IMR-90 (cell line): Measurements from ENCODE around the gene TCF25. TPM values are rescaled to one million over a fixed set of nuclear protein-coding genes. Genes with fewer than 3 reads are reported as not detected.

Source experiments
- ATAC-seq: fragments of 200-7000 bp; cut with Tn5 transposase; 2 replicates; pipeline ENCODE4 v1.9.1; 2020; ENCODE audit warnings: low read depth, mild to moderate bottlenecking, moderate library complexity
- BruUV-seq: library from RNA; stranded (reverse); fragments of 400-500 nt; replicated peaks from 2 replicates; lab custom pipeline; 2021; lab: Mats Ljungman, UMichigan
- CTCF ChIA-PET: fragments of 300-600 bp; formaldehyde crosslinking; extraction: SDS; loops from one replicate; lab custom pipeline; 2021; ENCODE audit warnings: antibody characterized with exemption; lab: Yijun Ruan, JAX
- POLR2A ChIA-PET: fragments of 300-600 bp; sonication (Branson Sonifier 250); formaldehyde crosslinking; loops from one replicate; lab custom pipeline; 2022; ENCODE audit warnings: antibody characterized with exemption; ENCODE audit not compliant: unreplicated experiment; lab: Charles Lee
- DNase-seq: peaks from one replicate; pipeline ENCODE4 v3.0.0; 2013
- H2AFZ ChIP-seq: replicated peaks from 2 replicates; pipeline ENCODE3; 2013; ENCODE audit warnings: low read length, mild to moderate bottlenecking; ENCODE audit not compliant: poor library complexity
- H2AK5ac ChIP-seq: 2 replicates; pipeline ENCODE4 v1.6.1; 2013; ENCODE audit warnings: low read depth, low read length, inconsistent platforms
- H2AK9ac ChIP-seq: replicated peaks from 2 replicates; pipeline ENCODE3; 2013; ENCODE audit warnings: mild to moderate bottlenecking, low read depth, low read length, moderate library complexity; ENCODE audit not compliant: poor library complexity
- H2BK120ac ChIP-seq: 2 replicates; pipeline ENCODE4 v1.6.1; 2013; ENCODE audit warnings: low read depth, low read length, inconsistent platforms
- H2BK15ac ChIP-seq: 3 replicates; pipeline ENCODE4 v1.6.1; 2013; ENCODE audit warnings: low read depth, low read length, inconsistent platforms
- H2BK20ac ChIP-seq: 2 replicates; pipeline ENCODE4 v1.6.1; 2013; ENCODE audit warnings: low read depth, mild to moderate bottlenecking, inconsistent platforms, low read length, moderate library complexity
- H2BK5ac ChIP-seq: 2 replicates; pipeline ENCODE4 v1.6.1; 2013; ENCODE audit warnings: mild to moderate bottlenecking, low read depth, low read length, inconsistent platforms; ENCODE audit not compliant: poor library complexity, severe bottlenecking
- H3K14ac ChIP-seq: replicated peaks from 2 replicates; pipeline ENCODE4 v1.6.1; 2013; ENCODE audit warnings: low read depth, low read length, inconsistent platforms
- H3K18ac ChIP-seq: 2 replicates; pipeline ENCODE4 v1.6.1; 2013; ENCODE audit warnings: low read depth, low read length, control low read depth
- H3K23ac ChIP-seq: 2 replicates; pipeline ENCODE4 v1.6.1; 2013; ENCODE audit warnings: low read depth, low read length, inconsistent platforms
- H3K27ac ChIP-seq: 2 replicates; pipeline ENCODE4 v1.5.1; 2013; ENCODE audit warnings: mild to moderate bottlenecking, control low read depth, low read length; ENCODE audit not compliant: insufficient read depth
- H3K27me3 ChIP-seq: 2 replicates; pipeline ENCODE4 v1.6.1; 2013; ENCODE audit warnings: low read length; ENCODE audit not compliant: control insufficient read depth, insufficient read depth
- H3K36me3 ChIP-seq: 2 replicates; pipeline ENCODE4 v1.6.1; 2013; ENCODE audit warnings: low read length, mixed read lengths; ENCODE audit not compliant: control insufficient read depth, insufficient read depth
- H3K4ac ChIP-seq: 2 replicates; pipeline ENCODE4 v1.6.1; 2013; ENCODE audit warnings: low read depth, low read length, inconsistent platforms
- H3K4me1 ChIP-seq: 2 replicates; pipeline ENCODE4 v1.6.1; 2013; ENCODE audit warnings: low read length, mixed read lengths; ENCODE audit not compliant: control insufficient read depth, insufficient read depth
- H3K4me2 ChIP-seq: 2 replicates; pipeline ENCODE4 v1.6.1; 2013; ENCODE audit warnings: low read depth, mild to moderate bottlenecking, control low read depth, low read length, moderate library complexity
- H3K4me3 ChIP-seq: 2 replicates; pipeline ENCODE4 v1.5.1; 2013; ENCODE audit warnings: low read depth, mild to moderate bottlenecking, control low read depth, low read length, moderate library complexity; ENCODE audit not compliant: insufficient read depth
- H3K56ac ChIP-seq: 2 replicates; pipeline ENCODE4 v1.6.1; 2013; ENCODE audit warnings: low read length, inconsistent platforms; ENCODE audit not compliant: insufficient read depth; ENCODE audit errors: extremely low read depth
- H3K79me1 ChIP-seq, 2 experiments: 2 replicates each; pipeline ENCODE4 v1.6.1; 2013; ENCODE audit warnings: low read length in 2 of 2, inconsistent platforms in 1 of 2, low read depth in 1 of 2
- H3K9ac ChIP-seq: 2 replicates; pipeline ENCODE4 v1.6.1; 2013; ENCODE audit warnings: low read depth, low read length, control low read depth
- H3K9me1 ChIP-seq: 2 replicates; pipeline ENCODE4 v1.6.1; 2013; ENCODE audit warnings: low read length, inconsistent platforms; ENCODE audit not compliant: insufficient read depth
- H3K9me3 ChIP-seq: 2 replicates; pipeline ENCODE4 v1.6.1; 2013; ENCODE audit warnings: low read length; ENCODE audit not compliant: control insufficient read depth, insufficient read depth
- H4K20me1 ChIP-seq: 2 replicates; pipeline ENCODE4 v1.6.1; 2013; ENCODE audit warnings: low read length, inconsistent platforms; ENCODE audit not compliant: insufficient read depth
- H4K5ac ChIP-seq: 2 replicates; pipeline ENCODE4 v1.6.1; 2013; ENCODE audit warnings: mild to moderate bottlenecking, low read depth, low read length, control low read depth
- H4K8ac ChIP-seq, 2 experiments: 2 replicates each; pipeline ENCODE4 v1.6.1; 2013; ENCODE audit warnings: low read depth in 2 of 2, low read length in 2 of 2, control low read depth in 1 of 2, inconsistent platforms in 1 of 2
- H4K91ac ChIP-seq: 2 replicates; pipeline ENCODE4 v1.6.1; 2013; ENCODE audit warnings: low read depth, low read length, inconsistent platforms; ENCODE audit not compliant: insufficient read depth
- FOS ChIP-seq: fragments of 150-350 bp; IDR thresholded peaks from 2 replicates; pipeline ENCODE4 v1.6.1; 2016; ENCODE audit warnings: low read depth, low read length
- MAFK ChIP-seq: IDR thresholded peaks from 2 replicates; pipeline ENCODE4 v1.6.1; 2012; ENCODE audit warnings: low read depth, low read length, improper control_type of control experiment
- POLR2A ChIP-seq: IDR thresholded peaks from 2 replicates; pipeline ENCODE4 v1.6.1; 2012; ENCODE audit warnings: mild to moderate bottlenecking, low read depth, low read length
- RFX5 ChIP-seq: IDR thresholded peaks from 2 replicates; pipeline ENCODE4 v1.8.0; 2012; ENCODE audit warnings: low read depth, mild to moderate bottlenecking, low read length, moderate library complexity
- SMC3 ChIP-seq: fragments of 150-350 bp; IDR thresholded peaks from 2 replicates; pipeline ENCODE4 v1.6.1; 2016; ENCODE audit warnings: low read depth, mild to moderate bottlenecking, antibody characterized with exemption, low read length, moderate library complexity
- WGBS, 2 experiments: methylation state at CpG; one replicate each; pipeline versions ENCODE4 v1.1.5 to v1.1.7; 2013; ENCODE audit warnings: missing lambda C conversion rate in 2 of 2; ENCODE audit not compliant: insufficient read length in 1 of 2; ENCODE audit errors: extremely low coverage in 2 of 2; 5-methylcytosine and 5-hydroxymethylcytosine counted together
- dilution Hi-C: fragments of 300-500 bp; cut with HindIII; formaldehyde crosslinking; loops from one replicate; pipeline ENCODE4 v1.14.3; 2018; ENCODE audit warnings: low sequenced_read_pairs; ENCODE audit not compliant: unreplicated experiment
- in situ Hi-C: fragments of 300-500 bp; cut with MboI; formaldehyde crosslinking; loops from 3 replicates; pipeline ENCODE4 v1.14.3; 2019; ENCODE audit warnings: low sequenced_read_pairs, inconsistent platforms, mixed read lengths
- intact Hi-C: fragments of 100-400 bp; cut with micrococcal nuclease; formaldehyde crosslinking; loops from 2 replicates; pipeline ENCODE4 v1.10.0; 2022
- polyA plus RNA-seq, 3 experiments: library from polyadenylated mRNA; depleted of rRNA; stranded (reverse); fragments of >200 nt; gene quantifications; 2 replicates each; pipeline ENCODE4 v1.2.3, GENCODE V29; 2012; ENCODE audit warnings: low replicate concordance in 1 of 3
- total RNA-seq: library from RNA; depleted of rRNA; stranded (reverse); fragments of >200 nt; gene quantifications from 2 replicates; pipeline ENCODE4 v1.2.3, GENCODE V29; 2012
- TF ChIP-seq, protein P1 (sequence below): fragments of 150-350 bp; IDR thresholded peaks from 2 replicates; pipeline ENCODE4 v1.6.1; 2017; ENCODE audit warnings: mild to moderate bottlenecking, antibody characterized with exemption, low read length, low read depth
- TF ChIP-seq, protein P2 (sequence below): fragments of 150-350 bp; IDR thresholded peaks from 2 replicates; pipeline ENCODE4 v1.6.1; 2016; ENCODE audit warnings: low read depth, mild to moderate bottlenecking, low read length, moderate library complexity, borderline replicate concordance
- TF ChIP-seq, protein P3 (sequence below): conservative IDR thresholded peaks from 2 replicates; pipeline ENCODE4 v1.5.1; 2012; ENCODE audit warnings: mild to moderate bottlenecking, low read depth, low read length, improper control_type of control experiment

TCF25 gene
- total and polyA plus RNA-seq, 2 of the 4 experiments (the other 2 are of a cell fraction) = 127 to 184 TPM

DNA sequence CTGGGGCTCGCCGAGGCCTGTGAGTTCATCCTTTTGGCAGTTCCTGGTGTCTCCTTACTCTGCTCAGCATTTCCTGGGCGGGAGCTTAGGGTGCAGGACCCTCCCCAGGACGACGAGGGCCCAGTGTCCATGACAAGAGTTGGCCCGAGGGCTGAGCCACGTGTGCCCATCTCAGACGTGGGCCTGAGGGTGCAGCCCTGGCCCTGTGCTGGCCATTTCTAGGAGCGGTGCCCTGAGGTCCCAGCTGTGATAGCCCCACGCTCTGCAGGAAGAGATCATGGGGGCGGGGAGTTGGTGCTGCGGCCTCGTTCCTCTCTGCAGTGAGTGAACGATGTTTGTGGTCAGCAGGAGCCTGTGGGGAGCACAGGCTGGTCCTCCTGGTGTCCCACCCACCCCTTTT, 39.2 kb downstream of the TCF25 start:
- Histone ChIP-seq H4K5ac (no peak overlapping the region), H2AK9ac (no peak overlapping the region), H2BK15ac (no peak overlapping the region), H3K27me3 (no peaks in the 10 kb centered on the region), H3K9ac (no peak overlapping the region), H3K4me3 (no peak overlapping the region), H3K56ac (no peak overlapping the region), H3K9me1 (peaks cover 5% of the 10 kb centered on the region; the same call in 1 of the 2 replicates), H3K18ac (no peak overlapping the region), H4K20me1 (peaks cover 10% of the 10 kb centered on the region), H2BK5ac (no peak overlapping the region), H2AK5ac (no peak overlapping the region), H3K79me1 (peaks cover 0 to 22% of the 10 kb centered on the region in 2 experiments; a peak in 3 of 4 replicates), H2AFZ (no peak overlapping the region), H3K4ac (no peak overlapping the region), H3K23ac (no peak overlapping the region), H2BK120ac (no peak overlapping the region), H4K91ac (no peak overlapping the region), H3K27ac (no peak overlapping the region), H3K4me2 (no peak overlapping the region), H3K14ac (no peak overlapping the region), H2BK20ac (no peak overlapping the region), H4K8ac (no peak overlapping the region), H3K4me1 (peaks cover 2% of the 10 kb centered on the region), H3K9me3 (no peaks in the 10 kb centered on the region), H3K36me3 (peaks cover 42% of the 10 kb centered on the region)
- ChIA-PET POLR2A (no interaction called here), CTCF (no interaction called here)
- in situ Hi-C loops (no loop called here), intact Hi-C loops (no loop called here), dilution Hi-C loops (no loop called here)
- ATAC-seq = no peak
- BruUV-seq = no TSS peak
- no peak for DNase-seq
- WGBS, 2 experiments = 89% methylated on average over 7 of the region's 14 CpGs; no CpG with 5 or more reads in 1 of the 2 experiments
- TF ChIP-seq, protein P1, sequence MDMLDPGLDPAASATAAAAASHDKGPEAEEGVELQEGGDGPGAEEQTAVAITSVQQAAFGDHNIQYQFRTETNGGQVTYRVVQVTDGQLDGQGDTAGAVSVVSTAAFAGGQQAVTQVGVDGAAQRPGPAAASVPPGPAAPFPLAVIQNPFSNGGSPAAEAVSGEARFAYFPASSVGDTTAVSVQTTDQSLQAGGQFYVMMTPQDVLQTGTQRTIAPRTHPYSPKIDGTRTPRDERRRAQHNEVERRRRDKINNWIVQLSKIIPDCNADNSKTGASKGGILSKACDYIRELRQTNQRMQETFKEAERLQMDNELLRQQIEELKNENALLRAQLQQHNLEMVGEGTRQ = no peak
- TF ChIP-seq, protein P2, sequence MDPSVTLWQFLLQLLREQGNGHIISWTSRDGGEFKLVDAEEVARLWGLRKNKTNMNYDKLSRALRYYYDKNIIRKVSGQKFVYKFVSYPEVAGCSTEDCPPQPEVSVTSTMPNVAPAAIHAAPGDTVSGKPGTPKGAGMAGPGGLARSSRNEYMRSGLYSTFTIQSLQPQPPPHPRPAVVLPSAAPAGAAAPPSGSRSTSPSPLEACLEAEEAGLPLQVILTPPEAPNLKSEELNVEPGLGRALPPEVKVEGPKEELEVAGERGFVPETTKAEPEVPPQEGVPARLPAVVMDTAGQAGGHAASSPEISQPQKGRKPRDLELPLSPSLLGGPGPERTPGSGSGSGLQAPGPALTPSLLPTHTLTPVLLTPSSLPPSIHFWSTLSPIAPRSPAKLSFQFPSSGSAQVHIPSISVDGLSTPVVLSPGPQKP = no peak
- TF ChIP-seq MAFK = no peak
- TF ChIP-seq POLR2A = no peak
- no peak for TF ChIP-seq SMC3
- no peak for TF ChIP-seq RFX5
- TF ChIP-seq, protein P3, sequence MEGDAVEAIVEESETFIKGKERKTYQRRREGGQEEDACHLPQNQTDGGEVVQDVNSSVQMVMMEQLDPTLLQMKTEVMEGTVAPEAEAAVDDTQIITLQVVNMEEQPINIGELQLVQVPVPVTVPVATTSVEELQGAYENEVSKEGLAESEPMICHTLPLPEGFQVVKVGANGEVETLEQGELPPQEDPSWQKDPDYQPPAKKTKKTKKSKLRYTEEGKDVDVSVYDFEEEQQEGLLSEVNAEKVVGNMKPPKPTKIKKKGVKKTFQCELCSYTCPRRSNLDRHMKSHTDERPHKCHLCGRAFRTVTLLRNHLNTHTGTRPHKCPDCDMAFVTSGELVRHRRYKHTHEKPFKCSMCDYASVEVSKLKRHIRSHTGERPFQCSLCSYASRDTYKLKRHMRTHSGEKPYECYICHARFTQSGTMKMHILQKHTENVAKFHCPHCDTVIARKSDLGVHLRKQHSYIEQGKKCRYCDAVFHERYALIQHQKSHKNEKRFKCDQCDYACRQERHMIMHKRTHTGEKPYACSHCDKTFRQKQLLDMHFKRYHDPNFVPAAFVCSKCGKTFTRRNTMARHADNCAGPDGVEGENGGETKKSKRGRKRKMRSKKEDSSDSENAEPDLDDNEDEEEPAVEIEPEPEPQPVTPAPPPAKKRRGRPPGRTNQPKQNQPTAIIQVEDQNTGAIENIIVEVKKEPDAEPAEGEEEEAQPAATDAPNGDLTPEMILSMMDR = no peak
- TF ChIP-seq FOS = no peak
